Activated T-cell treated with anti-CD3 and anti-CD28 coated beads, Interleukin-2, amount 50 U/mL, for 24 hours (primary cell): ENCODE results near the gene ACD.

Experiments used
- DNase-seq: peaks from one replicate; pipeline ENCODE4 v3.0.0-alpha.2; 2020
- H3K27ac Mint-ChIP-seq: 2 replicates; pipeline ENCODE4 v1.8.0; 2020; ENCODE audit warnings: mild to moderate bottlenecking, mixed read lengths
- H3K27me3 Mint-ChIP-seq: 2 replicates; pipeline ENCODE4 v1.8.0; 2020; ENCODE audit warnings: mixed read lengths
- H3K36me3 Mint-ChIP-seq: 2 replicates; pipeline ENCODE4 v1.8.0; 2020; ENCODE audit warnings: low read depth, mixed read lengths
- H3K4me1 Mint-ChIP-seq: 2 replicates; pipeline ENCODE4 v1.8.0; 2020; ENCODE audit warnings: low read depth, mixed read lengths
- H3K4me3 Mint-ChIP-seq: 2 replicates; pipeline ENCODE4 v1.8.0; 2020; ENCODE audit warnings: mild to moderate bottlenecking, moderate library complexity, mixed read lengths
- H3K9me3 Mint-ChIP-seq: 2 replicates; pipeline ENCODE4 v1.8.0; 2020; ENCODE audit warnings: mixed read lengths

The ACD gene

DNA sequence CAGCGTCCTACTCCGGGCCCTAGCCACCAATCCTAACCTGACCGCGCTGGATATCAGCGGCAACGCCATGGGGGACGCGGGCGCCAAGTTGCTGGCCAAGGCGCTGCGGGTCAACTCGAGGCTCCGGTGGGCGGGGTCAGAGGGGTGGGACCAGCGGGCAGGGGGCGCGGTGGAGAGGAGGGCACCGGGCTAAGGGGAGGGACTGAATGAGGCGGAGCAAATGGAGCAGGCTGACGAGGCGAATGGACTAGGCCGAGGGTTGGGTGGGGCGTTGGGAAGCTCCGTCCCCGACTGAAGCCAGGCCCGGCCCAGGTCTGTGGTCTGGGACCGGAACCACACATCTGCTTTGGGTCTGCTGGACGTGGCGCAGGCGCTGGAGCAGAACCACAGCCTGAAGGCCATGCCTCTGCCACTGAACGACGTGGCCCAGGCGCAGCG, 10.5 kb downstream of the ACD start:
- H3K27me3 Mint-ChIP-seq, result no peaks in the 10 kb centered on the region
- no peaks in the 10 kb centered on the region for H3K9me3 Mint-ChIP-seq
- DNase-seq, result no peak
- H3K27ac Mint-ChIP-seq, result no peak overlapping the region
- H3K4me1 Mint-ChIP-seq, result peaks cover 29% of the 10 kb centered on the region
- H3K4me3 Mint-ChIP-seq, result no peak overlapping the region
- peaks cover 69% of the 10 kb centered on the region for H3K36me3 Mint-ChIP-seq

GRCh38 chr16:67648764-67649407, 11.2 kb downstream of the ACD start:
- no peak overlapping the region for H3K27ac Mint-ChIP-seq
- no peaks in the 10 kb centered on the region for H3K27me3 Mint-ChIP-seq
- DNase-seq, result no peak
- H3K36me3 Mint-ChIP-seq, result peaks cover 65% of the 10 kb centered on the region
- H3K9me3 Mint-ChIP-seq, result no peaks in the 10 kb centered on the region
- H3K4me1 Mint-ChIP-seq, result peaks cover 34% of the 10 kb centered on the region
- no peak overlapping the region for H3K4me3 Mint-ChIP-seq

DNA sequence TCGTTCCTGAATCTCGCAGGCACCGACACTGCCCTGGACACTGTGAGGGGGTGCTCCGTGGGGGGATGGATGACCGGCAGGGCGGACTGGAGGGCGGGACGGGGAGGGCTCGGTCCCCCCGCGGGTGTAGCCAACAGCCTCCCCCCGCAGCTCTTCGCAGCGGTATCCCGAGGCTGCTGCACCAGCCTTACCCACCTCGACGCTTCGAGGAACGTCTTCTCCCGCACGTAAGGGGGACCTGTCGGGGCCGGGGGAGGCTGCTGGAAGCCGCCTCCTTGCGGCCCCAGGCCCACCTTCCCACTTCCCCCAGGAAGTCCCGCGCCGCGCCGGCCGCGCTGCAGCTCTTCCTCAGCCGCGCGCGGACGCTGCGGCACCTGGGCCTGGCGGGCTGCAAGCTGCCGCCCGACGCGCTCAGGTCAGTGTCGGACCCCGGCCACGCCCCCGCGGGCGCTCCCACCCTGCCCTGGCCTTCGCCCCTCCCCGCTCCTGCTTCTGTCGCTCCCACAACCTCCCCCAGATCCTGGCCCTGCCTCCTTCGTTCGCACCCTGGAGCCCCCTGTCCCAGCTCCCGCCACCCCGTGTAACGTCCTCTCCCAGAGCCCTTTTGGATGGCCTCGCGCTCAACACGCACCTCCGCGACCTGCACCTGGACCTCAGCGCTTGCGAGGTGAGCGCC, 11.8 kb downstream of the ACD start:
- no peak overlapping the region for H3K27ac Mint-ChIP-seq
- H3K9me3 Mint-ChIP-seq, result no peaks in the 10 kb centered on the region
- H3K4me3 Mint-ChIP-seq, result no peak overlapping the region
- no peaks in the 10 kb centered on the region for H3K27me3 Mint-ChIP-seq
- DNase-seq, result no peak
- peaks cover 62% of the 10 kb centered on the region for H3K36me3 Mint-ChIP-seq
- H3K4me1 Mint-ChIP-seq, result peaks cover 35% of the 10 kb centered on the region

DNA sequence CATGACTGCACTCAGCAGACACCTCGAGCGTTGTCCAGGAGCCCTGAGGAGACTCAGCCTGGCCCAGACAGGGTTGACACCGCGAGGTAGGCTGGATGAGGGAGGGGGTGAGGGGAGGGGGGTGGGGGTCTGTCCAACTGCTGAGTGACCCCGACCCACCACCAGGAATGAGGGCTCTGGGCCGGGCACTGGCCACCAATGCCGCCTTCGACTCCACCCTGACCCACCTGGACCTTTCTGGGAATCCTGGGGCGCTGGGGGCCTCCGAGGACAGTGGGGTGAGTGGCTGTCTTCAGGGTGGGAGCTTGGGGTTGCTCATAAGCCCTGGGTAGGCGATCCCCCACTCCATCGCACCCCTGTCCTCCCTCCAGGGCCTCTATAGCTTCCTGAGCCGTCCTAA, 12.4 kb downstream of the ACD start:
- Mint-ChIP-seq H3K4me3 (no peak overlapping the region), H3K4me1 (peaks cover 35% of the 10 kb centered on the region), H3K27me3 (no peaks in the 10 kb centered on the region), H3K27ac (no peak overlapping the region), H3K36me3 (peaks cover 62% of the 10 kb centered on the region), H3K9me3 (no peaks in the 10 kb centered on the region)
- DNase-seq, result no peak

DNA sequence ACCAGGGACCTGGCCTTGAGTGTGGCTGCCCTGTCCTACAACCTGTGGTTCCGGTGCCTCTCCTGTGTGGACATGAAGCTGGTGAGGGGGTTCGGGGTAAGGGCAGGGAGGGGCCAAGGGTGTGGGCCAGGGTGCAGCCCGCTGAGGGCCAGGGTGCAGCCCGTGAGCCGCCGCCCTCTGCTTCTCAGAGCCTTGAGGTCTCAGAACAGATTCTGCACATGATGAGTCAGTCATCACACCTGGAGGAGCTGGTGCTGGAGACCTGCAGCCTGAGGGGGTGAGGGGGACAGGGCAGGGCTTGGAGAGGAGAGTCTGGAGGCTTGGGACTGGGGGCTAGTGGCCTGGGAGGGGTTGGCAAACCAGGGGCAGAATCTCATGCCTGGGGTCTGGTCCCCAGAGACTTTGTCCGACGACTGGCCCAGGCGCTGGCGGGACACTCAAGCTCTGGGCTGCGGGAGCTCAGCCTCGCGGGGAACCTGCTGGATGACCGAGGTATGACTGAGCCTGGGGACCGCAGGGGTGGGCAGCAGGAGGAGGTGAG, 12.9 kb downstream of the ACD start:
- Mint-ChIP-seq H3K36me3 (peaks cover 59% of the 10 kb centered on the region), H3K27me3 (no peaks in the 10 kb centered on the region), H3K4me1 (peaks cover 35% of the 10 kb centered on the region), H3K9me3 (no peaks in the 10 kb centered on the region), H3K27ac (peak overlapping the region; percentile 89), H3K4me3 (peak overlapping the region; percentile 88)
- DNase-seq, result no peak

DNA sequence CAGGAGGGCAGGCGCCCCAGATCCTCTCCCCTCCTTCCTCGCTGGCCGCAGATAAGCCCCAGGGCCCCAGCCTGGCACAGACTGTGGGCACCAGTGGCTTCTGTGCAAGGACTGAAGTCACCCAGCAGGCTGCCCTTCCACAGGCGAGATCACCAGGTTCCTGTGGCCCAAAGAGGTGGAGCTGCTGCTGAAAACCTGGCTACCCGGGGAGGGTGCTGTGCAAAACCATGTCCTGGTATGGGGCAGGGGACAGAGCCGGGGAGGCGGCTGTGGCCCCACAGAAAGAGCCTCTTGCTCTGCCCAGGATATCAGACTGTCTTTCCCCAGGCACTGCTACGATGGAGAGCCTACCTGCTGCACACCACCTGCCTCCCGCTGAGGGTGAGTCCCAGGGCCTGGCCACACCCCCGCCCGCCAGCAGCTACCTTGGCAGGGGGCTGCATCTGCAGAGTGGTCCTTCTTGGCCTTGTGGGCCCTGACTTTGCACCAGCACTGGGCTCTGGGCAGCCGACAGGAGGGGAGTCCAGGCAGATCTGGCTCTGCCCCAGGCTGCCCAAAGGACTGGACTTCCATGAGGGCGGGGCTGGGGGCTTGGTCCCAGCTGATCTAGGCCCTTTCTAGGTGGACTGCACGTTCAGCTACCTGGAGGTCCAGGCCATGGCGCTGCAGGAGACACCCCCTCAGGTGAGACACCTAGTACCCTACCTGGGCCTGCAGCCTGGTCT, 14.5 kb downstream of the ACD start:
- Mint-ChIP-seq H3K27me3 (no peaks in the 10 kb centered on the region), H3K4me3 (peak overlapping the region; percentile 88), H3K4me1 (peaks cover 33% of the 10 kb centered on the region), H3K9me3 (no peaks in the 10 kb centered on the region), H3K27ac (peak overlapping the region; percentile 93), H3K36me3 (peaks cover 43% of the 10 kb centered on the region)
- DNase-seq, result no peak

GRCh38 chr16:67644038-67644437, 16.0 kb downstream of the ACD start:
- Mint-ChIP-seq H3K27ac (peak overlapping the region; percentile 86), H3K27me3 (no peaks in the 10 kb centered on the region), H3K9me3 (no peaks in the 10 kb centered on the region), H3K4me3 (peak overlapping the region; percentile 72), H3K36me3 (peaks cover 36% of the 10 kb centered on the region), H3K4me1 (peaks cover 27% of the 10 kb centered on the region)
- no peak for DNase-seq

GRCh38 chr16:67641779-67642708, 18.0 kb downstream of the ACD start:
- DNase-seq, result no peak
- H3K27ac Mint-ChIP-seq, result no peak overlapping the region
- peaks cover 45% of the 10 kb centered on the region for H3K36me3 Mint-ChIP-seq
- no peaks in the 10 kb centered on the region for H3K9me3 Mint-ChIP-seq
- H3K27me3 Mint-ChIP-seq, result no peaks in the 10 kb centered on the region
- peaks cover 24% of the 10 kb centered on the region for H3K4me1 Mint-ChIP-seq
- no peak overlapping the region for H3K4me3 Mint-ChIP-seq

DNA sequence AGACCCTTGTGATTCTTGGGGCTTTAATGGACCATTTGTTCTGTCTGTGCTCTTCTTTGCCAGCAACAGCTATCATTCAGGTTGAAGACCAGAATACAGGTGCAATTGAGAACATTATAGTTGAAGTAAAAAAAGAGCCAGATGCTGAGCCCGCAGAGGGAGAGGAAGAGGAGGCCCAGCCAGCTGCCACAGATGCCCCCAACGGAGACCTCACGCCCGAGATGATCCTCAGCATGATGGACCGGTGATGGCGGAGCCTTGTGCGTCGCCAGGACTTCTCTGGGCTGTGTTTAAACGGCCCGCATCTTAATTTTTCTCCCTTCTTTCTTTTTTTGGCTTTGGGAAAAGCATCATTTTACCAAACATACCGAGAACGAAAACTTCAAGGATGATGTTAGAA, 22.4 kb downstream of the ACD start:
- Mint-ChIP-seq H3K4me3 (no peak overlapping the region), H3K9me3 (no peaks in the 10 kb centered on the region), H3K27me3 (no peaks in the 10 kb centered on the region), H3K27ac (no peak overlapping the region), H3K4me1 (no peaks in the 10 kb centered on the region), H3K36me3 (peaks cover 66% of the 10 kb centered on the region)
- DNase-seq, result no peak

GRCh38 chr16:67636713-67637112, 23.3 kb downstream of the ACD start:
- no peak overlapping the region for H3K4me3 Mint-ChIP-seq
- H3K27ac Mint-ChIP-seq, result peak overlapping the region; percentile 2
- H3K27me3 Mint-ChIP-seq, result no peaks in the 10 kb centered on the region
- no peaks in the 10 kb centered on the region for H3K4me1 Mint-ChIP-seq
- H3K9me3 Mint-ChIP-seq, result no peaks in the 10 kb centered on the region
- H3K36me3 Mint-ChIP-seq, result peaks cover 75% of the 10 kb centered on the region
- no peak for DNase-seq

GRCh38 chr16:67632415-67633172, 27.5 kb downstream of the ACD start:
- peaks cover 86% of the 10 kb centered on the region for H3K36me3 Mint-ChIP-seq
- no peak for DNase-seq
- H3K27ac Mint-ChIP-seq, result peak overlapping the region; percentile 31
- H3K4me3 Mint-ChIP-seq, result no peak overlapping the region
- H3K4me1 Mint-ChIP-seq, result no peaks in the 10 kb centered on the region
- no peaks in the 10 kb centered on the region for H3K27me3 Mint-ChIP-seq
- H3K9me3 Mint-ChIP-seq, result no peaks in the 10 kb centered on the region

- H3K9me3 Mint-ChIP-seq, result no peaks in the 10 kb centered on the region
- H3K27me3 Mint-ChIP-seq, result no peaks in the 10 kb centered on the region
- no peak overlapping the region for H3K4me3 Mint-ChIP-seq
- H3K27ac Mint-ChIP-seq, result peak overlapping the region; percentile 55
- H3K36me3 Mint-ChIP-seq, result peaks cover 89% of the 10 kb centered on the region
- DNase-seq, result no peak
- no peaks in the 10 kb centered on the region for H3K4me1 Mint-ChIP-seq
These were observed 31.8 kb downstream of the ACD start for GRCh38 chr16:67628216-67628615.

- no peak overlapping the region for H3K27ac Mint-ChIP-seq
- H3K27me3 Mint-ChIP-seq, result no peaks in the 10 kb centered on the region
- H3K4me3 Mint-ChIP-seq, result no peak overlapping the region
- DNase-seq, result no peak
- H3K4me1 Mint-ChIP-seq, result peaks cover 7% of the 10 kb centered on the region
- no peaks in the 10 kb centered on the region for H3K9me3 Mint-ChIP-seq
- peaks cover 86% of the 10 kb centered on the region for H3K36me3 Mint-ChIP-seq
These were observed 46.3 kb downstream of the ACD start for GRCh38 chr16:67613808-67614207.
